WTC11 (cell line): ENCODE results near the gene PSMD10.

Source experiments
- ATF6 ChIP-seq: sonication (generic); formaldehyde crosslinking; IDR thresholded peaks from 2 replicates; pipeline ENCODE4 v1.8.1; 2023; ENCODE audit warnings: mild to moderate bottlenecking, missing genetic modification reagents
- CBFB ChIP-seq: sonication (generic); formaldehyde crosslinking; IDR thresholded peaks from 2 replicates; pipeline ENCODE4 v1.8.1; 2022; ENCODE audit warnings: mild to moderate bottlenecking, low read depth, missing genetic modification reagents
- CREM ChIP-seq: sonication (generic); formaldehyde crosslinking; IDR thresholded peaks from 2 replicates; pipeline ENCODE4 v1.8.1; 2022; ENCODE audit warnings: mild to moderate bottlenecking, missing genetic modification reagents, moderate library complexity
- HMGXB4 ChIP-seq: sonication (generic); formaldehyde crosslinking; IDR thresholded peaks from 2 replicates; pipeline ENCODE4 v1.8.1; 2023; ENCODE audit warnings: mild to moderate bottlenecking, moderate library complexity, missing genetic modification reagents
- TCF7 ChIP-seq: sonication (generic); formaldehyde crosslinking; IDR thresholded peaks from 2 replicates; pipeline ENCODE4 v1.8.0; 2022; ENCODE audit warnings: mild to moderate bottlenecking, low read depth, missing genetic modification reagents, moderate library complexity
- USF2 ChIP-seq: sonication (generic); formaldehyde crosslinking; IDR thresholded peaks from 2 replicates; pipeline ENCODE4 v1.8.1; 2023; ENCODE audit warnings: mild to moderate bottlenecking, missing genetic modification reagents, moderate library complexity
- ZNF263 ChIP-seq: sonication (generic); formaldehyde crosslinking; IDR thresholded peaks from 2 replicates; pipeline ENCODE4 v1.8.1; 2022; ENCODE audit warnings: low read depth, mild to moderate bottlenecking, moderate library complexity, missing genetic modification reagents
- TF ChIP-seq, protein P1 (sequence below): fragments of 200-600 bp; IDR thresholded peaks from 2 replicates; pipeline ENCODE4 v1.8.0; 2022; ENCODE audit warnings: antibody characterized with exemption
- TF ChIP-seq, protein P2 (sequence below): fragments of 250-450 bp; sonication (Bioruptor Pico); IDR thresholded peaks from 2 replicates; pipeline ENCODE4 v1.9.0; 2021; ENCODE audit warnings: moderate library complexity, mild to moderate bottlenecking, inconsistent platforms, borderline replicate concordance
- TF ChIP-seq, protein P3 (sequence below): sonication (generic); formaldehyde crosslinking; IDR thresholded peaks from 2 replicates; pipeline ENCODE4 v1.8.1; 2022; ENCODE audit warnings: mild to moderate bottlenecking, moderate library complexity, missing genetic modification reagents
- TF ChIP-seq, protein P4 (sequence below): sonication (generic); formaldehyde crosslinking; conservative IDR thresholded peaks from 2 replicates; pipeline ENCODE4 v1.8.1; 2022; ENCODE audit warnings: mild to moderate bottlenecking, missing genetic modification reagents

DNA sequence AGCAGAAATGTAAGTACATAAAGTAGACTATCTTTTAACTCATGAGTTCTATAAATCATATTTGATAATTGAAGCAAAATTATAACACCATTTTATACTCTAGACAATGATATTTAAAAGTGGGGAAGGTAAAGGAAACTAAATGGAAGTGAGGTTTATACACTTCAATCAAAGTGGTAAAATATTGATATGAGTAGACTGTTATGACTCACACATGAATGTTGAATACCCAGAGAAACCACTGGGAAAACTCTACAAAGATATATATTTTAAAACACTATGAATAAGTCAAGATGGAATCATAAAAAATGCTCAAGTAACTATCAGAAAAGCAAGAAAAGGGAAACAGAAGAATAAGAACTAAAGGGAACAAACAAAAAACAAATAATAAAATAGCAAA is 38.1 kb downstream of the PSMD10 start:
- no peak for TF ChIP-seq HMGXB4 (CRISPR knock-in tag)
- TF ChIP-seq, protein P1, sequence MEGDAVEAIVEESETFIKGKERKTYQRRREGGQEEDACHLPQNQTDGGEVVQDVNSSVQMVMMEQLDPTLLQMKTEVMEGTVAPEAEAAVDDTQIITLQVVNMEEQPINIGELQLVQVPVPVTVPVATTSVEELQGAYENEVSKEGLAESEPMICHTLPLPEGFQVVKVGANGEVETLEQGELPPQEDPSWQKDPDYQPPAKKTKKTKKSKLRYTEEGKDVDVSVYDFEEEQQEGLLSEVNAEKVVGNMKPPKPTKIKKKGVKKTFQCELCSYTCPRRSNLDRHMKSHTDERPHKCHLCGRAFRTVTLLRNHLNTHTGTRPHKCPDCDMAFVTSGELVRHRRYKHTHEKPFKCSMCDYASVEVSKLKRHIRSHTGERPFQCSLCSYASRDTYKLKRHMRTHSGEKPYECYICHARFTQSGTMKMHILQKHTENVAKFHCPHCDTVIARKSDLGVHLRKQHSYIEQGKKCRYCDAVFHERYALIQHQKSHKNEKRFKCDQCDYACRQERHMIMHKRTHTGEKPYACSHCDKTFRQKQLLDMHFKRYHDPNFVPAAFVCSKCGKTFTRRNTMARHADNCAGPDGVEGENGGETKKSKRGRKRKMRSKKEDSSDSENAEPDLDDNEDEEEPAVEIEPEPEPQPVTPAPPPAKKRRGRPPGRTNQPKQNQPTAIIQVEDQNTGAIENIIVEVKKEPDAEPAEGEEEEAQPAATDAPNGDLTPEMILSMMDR: no peak
- TF ChIP-seq ATF6 (CRISPR knock-in tag): no peak
- TF ChIP-seq, protein P2, sequence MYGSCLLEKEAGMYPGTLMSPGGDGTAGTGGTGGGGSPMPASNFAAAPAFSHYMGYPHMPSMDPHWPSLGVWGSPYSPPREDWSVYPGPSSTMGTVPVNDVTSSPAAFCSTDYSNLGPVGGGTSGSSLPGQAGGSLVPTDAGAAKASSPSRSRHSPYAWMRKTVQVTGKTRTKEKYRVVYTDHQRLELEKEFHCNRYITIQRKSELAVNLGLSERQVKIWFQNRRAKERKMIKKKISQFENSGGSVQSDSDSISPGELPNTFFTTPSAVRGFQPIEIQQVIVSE: no peak
- TF ChIP-seq, protein P3, sequence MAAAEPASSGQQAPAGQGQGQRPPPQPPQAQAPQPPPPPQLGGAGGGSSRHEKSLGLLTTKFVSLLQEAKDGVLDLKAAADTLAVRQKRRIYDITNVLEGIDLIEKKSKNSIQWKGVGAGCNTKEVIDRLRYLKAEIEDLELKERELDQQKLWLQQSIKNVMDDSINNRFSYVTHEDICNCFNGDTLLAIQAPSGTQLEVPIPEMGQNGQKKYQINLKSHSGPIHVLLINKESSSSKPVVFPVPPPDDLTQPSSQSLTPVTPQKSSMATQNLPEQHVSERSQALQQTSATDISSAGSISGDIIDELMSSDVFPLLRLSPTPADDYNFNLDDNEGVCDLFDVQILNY (CRISPR knock-in tag): no peak
- no peak for TF ChIP-seq CREM (CRISPR knock-in tag)
- TF ChIP-seq, protein P4, sequence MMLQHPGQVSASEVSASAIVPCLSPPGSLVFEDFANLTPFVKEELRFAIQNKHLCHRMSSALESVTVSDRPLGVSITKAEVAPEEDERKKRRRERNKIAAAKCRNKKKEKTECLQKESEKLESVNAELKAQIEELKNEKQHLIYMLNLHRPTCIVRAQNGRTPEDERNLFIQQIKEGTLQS: no peak
- no peak for TF ChIP-seq CBFB
- no peak for TF ChIP-seq USF2
- no peak for TF ChIP-seq ZNF263 (CRISPR knock-in tag)
- TF ChIP-seq TCF7 (CRISPR knock-in tag): no peak
